Panc1 (cell line): Measurements from ENCODE around the gene PRKCZ. TPM values are rescaled to one million over a fixed set of nuclear protein-coding genes. Genes with fewer than 3 reads are reported as not detected.

Source experiments
- ATAC-seq: fragments of 200-7000 bp; cut with Tn5 transposase; 2 replicates; pipeline ENCODE4 v1.9.1; 2020; ENCODE audit warnings: mild to moderate bottlenecking, moderate library complexity
- BruUV-seq: library from RNA; stranded (reverse); fragments of 400-500 nt; replicated peaks from 2 replicates; lab custom pipeline; 2021; lab: Mats Ljungman, UMichigan
- CTCF ChIA-PET: fragments of 300-600 bp; sonication (Branson Sonifier 250); formaldehyde crosslinking; loops from one replicate; lab custom pipeline; 2022; ENCODE audit warnings: antibody characterized with exemption; lab: Charles Lee
- POLR2A ChIA-PET: fragments of 300-600 bp; sonication (Branson Sonifier 250); formaldehyde crosslinking; loops from one replicate; lab custom pipeline; 2022; ENCODE audit warnings: antibody characterized with exemption; lab: Charles Lee
- DNase-seq: peaks from one replicate; pipeline ENCODE4 v3.0.0-alpha.2; 2010; ENCODE audit warnings: low read depth, low spot score
- H3K27ac ChIP-seq: 2 replicates; pipeline ENCODE4 v1.5.1; 2011; ENCODE audit warnings: mild to moderate bottlenecking, low read length, inconsistent platforms
- H3K27me3 ChIP-seq: fragments of 200-500 bp; sonication (Bioruptor generic); 2 replicates; pipeline ENCODE4 v1.6.0; 2014; ENCODE audit warnings: low read length, inconsistent platforms; ENCODE audit not compliant: control insufficient read depth, insufficient read depth
- H3K36me3 ChIP-seq: fragments of 200-500 bp; sonication (Bioruptor generic); 2 replicates; pipeline ENCODE4 v1.5.1; 2014; ENCODE audit warnings: inconsistent platforms, mild to moderate bottlenecking, low read length, moderate library complexity; ENCODE audit not compliant: control insufficient read depth, insufficient read depth
- H3K4me1 ChIP-seq: 2 replicates; pipeline ENCODE4 v1.5.1; 2011; ENCODE audit warnings: inconsistent platforms, mild to moderate bottlenecking, low read length, moderate library complexity; ENCODE audit not compliant: control insufficient read depth, insufficient read depth
- H3K4me3 ChIP-seq, 2 experiments: 2 replicates each; pipeline ENCODE4 v1.5.1; 2011 to 2012; ENCODE audit warnings: low read depth in 2 of 2, low read length in 2 of 2, mild to moderate bottlenecking in 2 of 2, inconsistent platforms in 1 of 2, moderate library complexity in 1 of 2
- H3K9me3 ChIP-seq: fragments of 200-500 bp; sonication (Bioruptor generic); 2 replicates; pipeline ENCODE4 v1.5.1; 2014; ENCODE audit warnings: low read depth, mild to moderate bottlenecking, inconsistent platforms, low read length, moderate library complexity; ENCODE audit not compliant: control insufficient read depth, insufficient read depth
- CTCF ChIP-seq: fragments of 450-650 bp; IDR thresholded peaks from 2 replicates; pipeline ENCODE4 v1.5.1; 2017; ENCODE audit warnings: mild to moderate bottlenecking
- POLR2AphosphoS5 ChIP-seq: IDR thresholded peaks from 2 replicates; pipeline ENCODE4 v1.6.1; 2012; ENCODE audit warnings: mild to moderate bottlenecking, low read depth, low read length, moderate library complexity
- REST ChIP-seq, 2 experiments: IDR thresholded peaks; 2 replicates each; pipeline ENCODE4 v1.6.1; 2011 to 2012; ENCODE audit warnings: low read depth in 2 of 2, control low read depth in 1 of 2, low read length in 1 of 2, mild to moderate bottlenecking in 1 of 2, moderate library complexity in 1 of 2; ENCODE audit not compliant: insufficient read depth in 1 of 2
- SIN3A ChIP-seq: IDR thresholded peaks from 2 replicates; pipeline ENCODE4 v1.6.1; 2012; ENCODE audit warnings: low read depth, mild to moderate bottlenecking, low read length, moderate library complexity, borderline replicate concordance; ENCODE audit not compliant: insufficient read depth
- TCF7L2 ChIP-seq: IDR thresholded peaks from 2 replicates; pipeline ENCODE4 v1.6.1; 2011; ENCODE audit warnings: mild to moderate bottlenecking, low read depth, low read length, inconsistent platforms
- in situ Hi-C: cut with HindIII; loops from 2 replicates; pipeline ENCODE4 v1.10.0; 2016; ENCODE audit warnings: low sequenced_read_pairs, low pct_unique_long_range_greater_than_20kb
- intact Hi-C: fragments of 100-400 bp; cut with micrococcal nuclease; formaldehyde crosslinking; loops from one replicate; pipeline ENCODE4 v1.10.0; 2022; ENCODE audit not compliant: unreplicated experiment
- total RNA-seq: library from RNA; stranded (reverse); gene quantifications from one replicate; pipeline ENCODE4 v1.2.1, GENCODE V29; 2021; ENCODE audit not compliant: unreplicated experiment

Gene PRKCZ
- total RNA-seq, 1 experiment from 2014 or later: 26.7 TPM

GRCh38 chr1:2179283-2180013, 129.2 kb downstream of the PRKCZ start:
- H3K4me1 ChIP-seq: no peaks in the 10 kb centered on the region
- H3K9me3 ChIP-seq: no peaks in the 10 kb centered on the region
- no TSS peak for BruUV-seq
- no peak for ATAC-seq
- intact Hi-C loops (no loop called here), in situ Hi-C loops (no loop called here)
- ChIA-PET POLR2A (no interaction called here), CTCF (no interaction called here)
- H3K27ac ChIP-seq: no peak overlapping the region
- H3K27me3 ChIP-seq: no peaks in the 10 kb centered on the region
- H3K4me3 ChIP-seq: no peak overlapping the region
- no peaks in the 10 kb centered on the region for H3K36me3 ChIP-seq
- no peak for TF ChIP-seq TCF7L2
- TF ChIP-seq CTCF: no peak
- no peak for DNase-seq

GRCh38 chr1:2180297-2181245, 130.4 kb downstream of the PRKCZ start:
- H3K27ac ChIP-seq: no peak overlapping the region
- POLR2A ChIA-PET: no interaction called here
- in situ Hi-C loops: no loop called here
- ATAC-seq (no peak), DNase-seq (no peak)
- no peak for TF ChIP-seq SIN3A
- no peak for TF ChIP-seq CTCF
- intact Hi-C loops: no loop called here
- no peaks in the 10 kb centered on the region for H3K9me3 ChIP-seq
- no peaks in the 10 kb centered on the region for H3K27me3 ChIP-seq
- H3K4me1 ChIP-seq: no peaks in the 10 kb centered on the region
- BruUV-seq: no TSS peak
- no peak overlapping the region for H3K4me3 ChIP-seq
- no peaks in the 10 kb centered on the region for H3K36me3 ChIP-seq
- CTCF ChIA-PET: no interaction called here

GRCh38 chr1:2181271-2181670, 131.1 kb downstream of the PRKCZ start:
- intact Hi-C loops (no loop called here), in situ Hi-C loops (no loop called here)
- no peaks in the 10 kb centered on the region for H3K4me1 ChIP-seq
- no peak overlapping the region for H3K27ac ChIP-seq
- CTCF ChIA-PET: no interaction called here
- no TSS peak for BruUV-seq
- H3K27me3 ChIP-seq: no peaks in the 10 kb centered on the region
- POLR2A ChIA-PET: no interaction called here
- TF ChIP-seq SIN3A: no peak
- no peak for TF ChIP-seq REST (IDR thresholded peaks at IDR 0.05; ENCODE audit: insufficient read depth in 1 of 2, low read depth in 2 of 2, low read length in 1 of 2)
- TF ChIP-seq TCF7L2: no peak
- TF ChIP-seq POLR2AphosphoS5: no peak
- no peak for TF ChIP-seq CTCF
- no peak overlapping the region for H3K4me3 ChIP-seq
- no peaks in the 10 kb centered on the region for H3K9me3 ChIP-seq
- no peaks in the 10 kb centered on the region for H3K36me3 ChIP-seq
- ATAC-seq: no peak
- no peak for DNase-seq
